Measurements from ENCODE around the gene TMEM237. TPM values are rescaled to one million over a fixed set of nuclear protein-coding genes. Genes with fewer than 3 reads are reported as not detected.

Gene TMEM237
- polyA plus RNA-seq (2013, experiment 1 of 2): 49.1 TPM
- polyA plus RNA-seq (2013, experiment 2 of 2): 47.1 TPM

DNA sequence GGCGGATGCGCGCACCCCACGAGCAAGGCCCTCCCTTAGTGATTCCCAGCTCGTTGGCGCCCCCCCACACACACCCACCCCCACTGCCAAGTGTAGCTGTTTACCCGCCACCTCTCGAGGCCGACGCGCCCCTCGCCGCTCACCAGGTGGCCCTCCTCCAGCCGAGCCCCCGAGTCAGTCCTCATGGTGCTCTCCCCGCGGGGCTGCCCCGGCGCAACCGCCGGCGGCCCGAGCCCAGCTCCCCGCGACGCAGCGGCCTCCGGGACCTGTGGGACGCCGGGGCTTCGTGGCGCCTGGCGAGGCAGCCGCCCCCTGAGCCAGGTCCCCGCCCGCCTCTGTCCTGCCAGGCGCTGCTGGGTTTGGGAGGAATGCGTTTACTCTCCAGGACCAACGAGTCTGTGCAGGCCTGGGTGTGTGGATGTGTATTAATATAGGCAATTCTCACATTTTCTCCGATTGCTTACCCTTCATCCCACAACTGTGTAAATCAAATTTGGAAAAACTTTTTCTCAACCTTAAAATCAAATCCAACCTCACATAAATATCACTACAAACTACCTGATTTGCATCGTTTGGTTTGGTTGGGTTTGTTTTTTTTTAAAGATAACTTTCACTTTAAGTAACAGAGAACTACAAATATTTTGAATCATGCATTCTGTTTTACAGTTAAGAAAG, at the start of gene TMEM237:
Gene TMEM237 (minus strand): TSS at position 288 of the 675 bp plus-strand sequence. CDS start 103 bp downstream, at position 185.
- H4K5ac ChIP-seq (ENCODE audit: low read length): no peak within 1 kb of the TSS
- no peak within 1 kb of the TSS for H2BK15ac ChIP-seq (replicated peaks; ENCODE audit: low read depth)
- WGBS (ENCODE audit: extremely low coverage, insufficient coverage, low lambda C conversion rate): 100% methylated on average over 1 of the region's 41 CpGs
- H3K36me3 ChIP-seq (ENCODE audit: control insufficient read depth, insufficient read depth, low read length): no peaks in the 10 kb centered on the region
- peak within 1 kb of the TSS; percentile 70 for H3K18ac ChIP-seq (ENCODE audit: low read length)
- peak within 1 kb of the TSS; percentile 88 for H3K4me3 ChIP-seq (ENCODE audit: low read length)
- H2BK5ac ChIP-seq (ENCODE audit: low read length): no peak within 1 kb of the TSS
- no peaks in the 10 kb centered on the region for H3K4me1 ChIP-seq (ENCODE audit: control insufficient read depth, low read depth, low read length)
- H3K27me3 ChIP-seq (ENCODE audit: insufficient read depth, low read length, poor library complexity): no peaks in the 10 kb centered on the region
- H3K79me2 ChIP-seq (ENCODE audit: control insufficient read depth, insufficient read depth, low read length): peaks cover 5% of the 10 kb centered on the region
- H4K8ac ChIP-seq (ENCODE audit: low read depth, low read length): peak within 1 kb of the TSS; percentile 30
- no peaks in the 10 kb centered on the region for H3K79me1 ChIP-seq (ENCODE audit: low read length)
- DNase-seq: peak; percentile 58
- H3K9ac ChIP-seq (ENCODE audit: low read length): peak within 1 kb of the TSS; percentile 84
- no peak within 1 kb of the TSS for H3K23ac ChIP-seq (ENCODE audit: low read length)
- H3K27ac ChIP-seq (ENCODE audit: low read depth, low read length): peak within 1 kb of the TSS; percentile 74
- peak within 1 kb of the TSS; percentile 20 for H3K4ac ChIP-seq (ENCODE audit: low read depth, low read length)
- H2BK120ac ChIP-seq (ENCODE audit: low read depth, low read length): no peak within 1 kb of the TSS
- no peak within 1 kb of the TSS for H2AK5ac ChIP-seq (ENCODE audit: low read length)
- peak within 1 kb of the TSS; percentile 91 for H3K56ac ChIP-seq (ENCODE audit: low read length)
- peak within 1 kb of the TSS; percentile 48 for H3K4me2 ChIP-seq (ENCODE audit: low read length)

GRCh38 chr2:201685156-201685555, 41.9 kb upstream of the TMEM237 start:
- H3K79me1 ChIP-seq (ENCODE audit: low read length): no peaks in the 10 kb centered on the region
- no peak overlapping the region for H2BK15ac ChIP-seq (replicated peaks; ENCODE audit: low read depth)
- no peak overlapping the region for H3K27ac ChIP-seq (ENCODE audit: low read depth, low read length)
- H3K23ac ChIP-seq (ENCODE audit: low read length): no peak overlapping the region
- H3K27me3 ChIP-seq (ENCODE audit: insufficient read depth, low read length, poor library complexity): no peaks in the 10 kb centered on the region
- no peak overlapping the region for H3K4me3 ChIP-seq (ENCODE audit: low read length)
- no peak overlapping the region for H3K9ac ChIP-seq (ENCODE audit: low read length)
- no peak overlapping the region for H3K18ac ChIP-seq (ENCODE audit: low read length)
- no peak for DNase-seq
- no peak overlapping the region for H3K4me2 ChIP-seq (ENCODE audit: low read length)
- no peak overlapping the region for H3K56ac ChIP-seq (ENCODE audit: low read length)
- no peak overlapping the region for H4K5ac ChIP-seq (ENCODE audit: low read length)
- H3K79me2 ChIP-seq (ENCODE audit: control insufficient read depth, insufficient read depth, low read length): no peaks in the 10 kb centered on the region
- WGBS (ENCODE audit: extremely low coverage, insufficient coverage, low lambda C conversion rate): no CpG with 5 or more reads among the region's 3 CpGs
- no peak overlapping the region for H2BK120ac ChIP-seq (ENCODE audit: low read depth, low read length)
- H3K36me3 ChIP-seq (ENCODE audit: control insufficient read depth, insufficient read depth, low read length): no peaks in the 10 kb centered on the region
- no peak overlapping the region for H4K8ac ChIP-seq (ENCODE audit: low read depth, low read length)
- no peak overlapping the region for H2BK5ac ChIP-seq (ENCODE audit: low read length)
- no peaks in the 10 kb centered on the region for H3K4me1 ChIP-seq (ENCODE audit: control insufficient read depth, low read depth, low read length)
- no peak overlapping the region for H2AK5ac ChIP-seq (ENCODE audit: low read length)
- no peak overlapping the region for H3K4ac ChIP-seq (ENCODE audit: low read depth, low read length)

- H3K9ac ChIP-seq (ENCODE audit: low read length): no peak overlapping the region
- no peak overlapping the region for H4K8ac ChIP-seq (ENCODE audit: low read depth, low read length)
- no peaks in the 10 kb centered on the region for H3K4me1 ChIP-seq (ENCODE audit: control insufficient read depth, low read depth, low read length)
- no peak overlapping the region for H3K4me2 ChIP-seq (ENCODE audit: low read length)
- H2BK5ac ChIP-seq (ENCODE audit: low read length): no peak overlapping the region
- H3K79me2 ChIP-seq (ENCODE audit: control insufficient read depth, insufficient read depth, low read length): no peaks in the 10 kb centered on the region
- H3K4ac ChIP-seq (ENCODE audit: low read depth, low read length): no peak overlapping the region
- WGBS (ENCODE audit: extremely low coverage, insufficient coverage, low lambda C conversion rate): no CpG with 5 or more reads among the region's 9 CpGs
- H2BK15ac ChIP-seq (replicated peaks; ENCODE audit: low read depth): no peak overlapping the region
- no peaks in the 10 kb centered on the region for H3K27me3 ChIP-seq (ENCODE audit: insufficient read depth, low read length, poor library complexity)
- H3K36me3 ChIP-seq (ENCODE audit: control insufficient read depth, insufficient read depth, low read length): no peaks in the 10 kb centered on the region
- no peak overlapping the region for H3K23ac ChIP-seq (ENCODE audit: low read length)
- peak; percentile 76 for DNase-seq
- no peak overlapping the region for H3K56ac ChIP-seq (ENCODE audit: low read length)
- H4K5ac ChIP-seq (ENCODE audit: low read length): no peak overlapping the region
- H2BK120ac ChIP-seq (ENCODE audit: low read depth, low read length): no peak overlapping the region
- H2AK5ac ChIP-seq (ENCODE audit: low read length): no peak overlapping the region
- H3K79me1 ChIP-seq (ENCODE audit: low read length): no peaks in the 10 kb centered on the region
- no peak overlapping the region for H3K27ac ChIP-seq (ENCODE audit: low read depth, low read length)
- H3K4me3 ChIP-seq (ENCODE audit: low read length): no peak overlapping the region
- H3K18ac ChIP-seq (ENCODE audit: low read length): no peak overlapping the region
Observed at GRCh38 chr2:201680743-201681142, 37.4 kb upstream of the TMEM237 start.

- Histone ChIP-seq H3K4me2 (ENCODE audit: low read length) (no peak overlapping the region), H4K8ac (ENCODE audit: low read depth, low read length) (no peak overlapping the region), H2BK15ac (replicated peaks; ENCODE audit: low read depth) (no peak overlapping the region), H3K9ac (ENCODE audit: low read length) (no peak overlapping the region), H3K4me3 (ENCODE audit: low read length) (no peak overlapping the region), H2AK5ac (ENCODE audit: low read length) (no peak overlapping the region), H3K18ac (ENCODE audit: low read length) (no peak overlapping the region), H3K27me3 (ENCODE audit: insufficient read depth, low read length, poor library complexity) (no peaks in the 10 kb centered on the region), H3K79me2 (ENCODE audit: control insufficient read depth, insufficient read depth, low read length) (no peaks in the 10 kb centered on the region), H2BK120ac (ENCODE audit: low read depth, low read length) (no peak overlapping the region), H3K79me1 (ENCODE audit: low read length) (no peaks in the 10 kb centered on the region), H3K4ac (ENCODE audit: low read depth, low read length) (no peak overlapping the region), H4K5ac (ENCODE audit: low read length) (peak overlapping the region; percentile 12), H3K36me3 (ENCODE audit: control insufficient read depth, insufficient read depth, low read length) (no peaks in the 10 kb centered on the region), H3K27ac (ENCODE audit: low read depth, low read length) (no peak overlapping the region), H3K23ac (ENCODE audit: low read length) (no peak overlapping the region), H3K56ac (ENCODE audit: low read length) (no peak overlapping the region), H3K4me1 (ENCODE audit: control insufficient read depth, low read depth, low read length) (no peaks in the 10 kb centered on the region), H2BK5ac (ENCODE audit: low read length) (no peak overlapping the region)
- WGBS (ENCODE audit: extremely low coverage, insufficient coverage, low lambda C conversion rate): no CpG with 5 or more reads among the region's 6 CpGs
- DNase-seq: no peak
Observed at GRCh38 chr2:201678401-201678800, 35.1 kb upstream of the TMEM237 start.

- no peak overlapping the region for H2AK5ac ChIP-seq (ENCODE audit: low read length)
- WGBS (ENCODE audit: extremely low coverage, insufficient coverage, low lambda C conversion rate): no CpG with 5 or more reads among the region's 4 CpGs
- H4K8ac ChIP-seq (ENCODE audit: low read depth, low read length): no peak overlapping the region
- H3K36me3 ChIP-seq (ENCODE audit: control insufficient read depth, insufficient read depth, low read length): no peaks in the 10 kb centered on the region
- no peak overlapping the region for H2BK15ac ChIP-seq (replicated peaks; ENCODE audit: low read depth)
- no peaks in the 10 kb centered on the region for H3K79me2 ChIP-seq (ENCODE audit: control insufficient read depth, insufficient read depth, low read length)
- no peaks in the 10 kb centered on the region for H3K4me1 ChIP-seq (ENCODE audit: control insufficient read depth, low read depth, low read length)
- H3K79me1 ChIP-seq (ENCODE audit: low read length): no peaks in the 10 kb centered on the region
- no peak overlapping the region for H3K4me3 ChIP-seq (ENCODE audit: low read length)
- no peaks in the 10 kb centered on the region for H3K27me3 ChIP-seq (ENCODE audit: insufficient read depth, low read length, poor library complexity)
- no peak overlapping the region for H2BK120ac ChIP-seq (ENCODE audit: low read depth, low read length)
- no peak overlapping the region for H3K4me2 ChIP-seq (ENCODE audit: low read length)
- no peak overlapping the region for H3K56ac ChIP-seq (ENCODE audit: low read length)
- H3K9ac ChIP-seq (ENCODE audit: low read length): no peak overlapping the region
- no peak overlapping the region for H4K5ac ChIP-seq (ENCODE audit: low read length)
- no peak overlapping the region for H3K4ac ChIP-seq (ENCODE audit: low read depth, low read length)
- no peak overlapping the region for H3K18ac ChIP-seq (ENCODE audit: low read length)
- no peak for DNase-seq
- H3K27ac ChIP-seq (ENCODE audit: low read depth, low read length): no peak overlapping the region
- no peak overlapping the region for H2BK5ac ChIP-seq (ENCODE audit: low read length)
- H3K23ac ChIP-seq (ENCODE audit: low read length): no peak overlapping the region
Observed at GRCh38 chr2:201675454-201675853, 32.2 kb upstream of the TMEM237 start.

DNA sequence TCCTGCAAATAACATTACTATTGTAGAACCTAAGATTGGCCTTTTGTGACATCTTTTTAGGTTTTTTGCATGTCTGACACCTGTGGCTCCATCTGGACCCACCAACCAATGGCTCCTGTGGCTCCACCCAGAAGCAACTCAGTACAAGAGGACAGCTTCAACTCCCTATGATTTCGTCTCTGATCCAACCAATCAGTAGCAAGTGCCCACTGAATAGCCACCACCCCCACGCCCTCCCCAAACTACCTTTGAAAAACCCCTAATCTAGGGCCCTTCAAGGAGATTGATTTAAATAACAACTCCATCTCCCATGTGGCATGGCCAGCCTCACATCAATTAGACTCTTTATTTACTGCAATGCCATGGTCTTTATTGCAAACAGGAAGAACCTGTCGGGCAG, 31.5 kb upstream of the TMEM237 start:
- WGBS (ENCODE audit: extremely low coverage, insufficient coverage, low lambda C conversion rate): no CpG with 5 or more reads among the region's 3 CpGs

More for the DNA sequence above, 31.5 kb upstream of the TMEM237 start:
- H2BK120ac ChIP-seq (ENCODE audit: low read depth, low read length): no peak overlapping the region
- H3K4me1 ChIP-seq (ENCODE audit: control insufficient read depth, low read depth, low read length): no peaks in the 10 kb centered on the region
- no peak overlapping the region for H3K27ac ChIP-seq (ENCODE audit: low read depth, low read length)
- no peak for DNase-seq
- H4K8ac ChIP-seq (ENCODE audit: low read depth, low read length): no peak overlapping the region
- H3K23ac ChIP-seq (ENCODE audit: low read length): no peak overlapping the region
- no peaks in the 10 kb centered on the region for H3K27me3 ChIP-seq (ENCODE audit: insufficient read depth, low read length, poor library complexity)
- no peak overlapping the region for H3K18ac ChIP-seq (ENCODE audit: low read length)
- no peak overlapping the region for H3K56ac ChIP-seq (ENCODE audit: low read length)
- no peak overlapping the region for H3K9ac ChIP-seq (ENCODE audit: low read length)
- H3K4me3 ChIP-seq (ENCODE audit: low read length): no peak overlapping the region
- no peak overlapping the region for H3K4ac ChIP-seq (ENCODE audit: low read depth, low read length)
- no peaks in the 10 kb centered on the region for H3K79me1 ChIP-seq (ENCODE audit: low read length)
- H2AK5ac ChIP-seq (ENCODE audit: low read length): no peak overlapping the region
- H2BK15ac ChIP-seq (replicated peaks; ENCODE audit: low read depth): no peak overlapping the region
- H4K5ac ChIP-seq (ENCODE audit: low read length): no peak overlapping the region
- no peaks in the 10 kb centered on the region for H3K36me3 ChIP-seq (ENCODE audit: control insufficient read depth, insufficient read depth, low read length)
- H2BK5ac ChIP-seq (ENCODE audit: low read length): no peak overlapping the region
- no peak overlapping the region for H3K4me2 ChIP-seq (ENCODE audit: low read length)
- H3K79me2 ChIP-seq (ENCODE audit: control insufficient read depth, insufficient read depth, low read length): no peaks in the 10 kb centered on the region

Data from mesendoderm (in vitro differentiated cells).